ENCODE results near the gene NLRP9.

The NLRP9 gene

DNA sequence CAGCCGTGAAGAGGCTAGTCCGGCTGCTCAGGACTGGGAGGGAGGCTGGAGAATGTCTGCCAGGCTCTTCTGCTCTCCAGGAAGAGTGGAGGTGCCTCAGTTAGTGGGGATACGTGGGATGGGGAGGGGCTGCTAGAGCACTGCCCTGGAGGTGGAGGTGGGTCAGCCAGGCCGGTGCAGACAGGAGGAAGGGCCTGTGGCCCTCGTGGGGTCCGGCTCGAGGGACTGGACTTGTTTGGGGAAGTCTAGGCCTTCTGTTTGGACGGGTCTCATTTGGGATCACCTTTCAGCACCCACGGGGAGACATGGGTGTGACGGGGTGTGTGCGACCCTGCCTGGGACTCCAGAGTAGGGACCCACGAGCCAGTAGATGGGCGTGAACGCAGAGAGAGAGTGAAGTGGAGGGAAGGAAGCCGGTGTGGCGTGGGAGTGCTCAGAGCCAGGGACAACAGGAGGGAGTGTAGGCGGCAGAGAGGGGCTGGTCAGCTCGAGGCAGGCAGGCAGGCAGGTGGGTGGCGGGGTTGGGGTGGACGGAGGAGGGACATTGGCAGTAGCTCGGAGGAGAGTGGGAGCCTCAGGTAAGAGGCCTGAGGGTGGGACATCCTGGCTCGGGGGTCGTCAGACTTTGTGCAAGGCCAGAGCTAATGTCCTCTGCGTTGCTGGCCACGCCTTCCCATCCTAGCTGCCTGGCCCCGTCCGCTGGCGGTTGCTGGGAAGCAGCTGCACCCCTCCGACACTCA is 51.7 kb downstream of the NLRP9 start:
- DNase-seq = no peak

DNA sequence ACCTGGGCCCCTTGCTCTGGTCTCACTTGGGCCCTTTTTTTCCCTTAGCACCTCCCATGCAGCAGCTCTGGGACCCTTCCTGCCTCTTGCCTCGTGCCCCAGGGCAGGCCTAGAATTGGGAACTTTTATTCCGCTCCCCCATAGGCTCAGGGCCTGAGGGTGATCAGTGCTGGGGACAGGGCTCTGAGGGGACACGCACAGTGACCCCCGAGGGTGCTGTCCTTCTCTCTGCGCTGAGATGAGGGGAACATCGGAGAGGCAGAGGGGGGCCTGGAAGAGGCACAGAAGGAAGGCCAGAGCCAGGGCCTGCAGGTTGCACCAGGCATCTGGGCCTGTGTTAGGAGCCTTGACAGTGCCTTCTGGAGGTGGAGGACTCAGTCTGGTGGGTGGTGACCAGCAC is 52.4 kb downstream of the NLRP9 start:
- DNase-seq = no peak

DNA sequence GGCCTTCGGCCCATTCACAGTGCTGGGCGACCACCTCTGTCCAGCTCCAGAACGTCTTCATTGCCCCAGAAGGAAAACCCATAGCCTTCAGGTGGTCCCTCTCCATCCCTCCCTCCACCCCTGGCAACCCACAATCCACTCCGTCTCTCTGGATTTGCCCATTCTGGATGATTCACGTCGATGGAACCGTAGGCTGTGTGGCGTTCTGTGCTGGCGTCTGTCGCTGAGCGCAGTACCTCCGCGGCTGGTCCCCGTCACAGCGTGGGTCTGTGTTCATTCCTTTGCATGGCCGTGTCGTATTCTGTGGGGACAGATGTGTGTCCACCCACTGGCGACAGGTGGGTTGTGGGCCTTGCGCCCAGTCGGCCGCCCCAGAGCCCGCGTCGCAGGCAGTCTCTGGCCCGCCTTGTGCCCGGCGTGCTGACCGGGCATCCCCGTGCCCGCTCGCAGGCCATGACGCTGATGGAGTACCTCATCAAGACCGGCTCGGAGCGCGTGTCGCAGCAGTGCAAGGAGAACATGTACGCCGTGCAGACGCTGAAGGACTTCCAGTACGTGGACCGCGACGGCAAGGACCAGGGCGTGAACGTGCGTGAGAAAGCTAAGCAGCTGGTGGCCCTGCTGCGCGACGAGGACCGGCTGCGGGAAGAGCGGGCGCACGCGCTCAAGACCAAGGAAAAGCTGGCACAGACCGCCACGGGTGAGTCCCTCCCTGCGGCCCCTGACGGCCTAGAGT is 53.1 kb downstream of the NLRP9 start:
- no peak for DNase-seq

DNA sequence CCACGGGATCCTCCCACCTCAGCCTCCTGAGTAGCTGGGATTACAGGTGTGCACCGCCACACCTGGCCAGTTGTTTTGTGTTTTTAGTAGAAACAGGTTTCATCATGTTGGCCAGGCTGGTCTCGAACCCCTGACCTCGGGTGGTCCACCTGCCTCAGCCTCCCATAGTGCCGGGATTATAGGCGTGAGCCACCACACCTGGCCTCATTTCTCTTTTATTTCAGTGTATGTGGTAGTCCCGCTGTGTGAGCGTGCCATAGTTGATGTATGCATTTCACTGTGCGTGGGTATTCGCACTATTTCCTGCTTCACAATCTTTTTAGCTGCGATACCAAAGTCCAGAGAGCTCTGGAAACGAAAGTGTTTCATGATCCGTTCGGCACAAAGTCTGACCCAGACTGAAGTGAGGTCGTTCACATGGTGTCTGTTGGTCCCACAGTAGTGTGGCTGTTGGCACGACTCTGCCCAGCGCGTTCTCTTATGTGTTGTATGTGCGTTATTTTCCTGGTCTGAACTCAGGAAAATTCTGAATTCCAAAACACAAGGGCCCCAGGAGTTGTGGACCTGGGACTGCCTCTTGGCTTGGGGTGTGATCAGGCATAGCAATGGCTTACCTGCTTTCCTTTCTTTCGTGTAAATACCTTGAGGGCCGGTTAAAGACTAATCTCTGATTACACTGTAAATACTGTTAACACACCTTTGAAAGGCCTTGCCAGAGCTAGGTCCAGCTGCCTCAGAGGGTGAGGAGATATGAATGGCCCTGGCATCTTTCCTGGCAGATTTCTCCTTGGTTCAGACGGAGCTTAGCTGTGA is 54.5 kb downstream of the NLRP9 start:
- no peak for DNase-seq

DNA sequence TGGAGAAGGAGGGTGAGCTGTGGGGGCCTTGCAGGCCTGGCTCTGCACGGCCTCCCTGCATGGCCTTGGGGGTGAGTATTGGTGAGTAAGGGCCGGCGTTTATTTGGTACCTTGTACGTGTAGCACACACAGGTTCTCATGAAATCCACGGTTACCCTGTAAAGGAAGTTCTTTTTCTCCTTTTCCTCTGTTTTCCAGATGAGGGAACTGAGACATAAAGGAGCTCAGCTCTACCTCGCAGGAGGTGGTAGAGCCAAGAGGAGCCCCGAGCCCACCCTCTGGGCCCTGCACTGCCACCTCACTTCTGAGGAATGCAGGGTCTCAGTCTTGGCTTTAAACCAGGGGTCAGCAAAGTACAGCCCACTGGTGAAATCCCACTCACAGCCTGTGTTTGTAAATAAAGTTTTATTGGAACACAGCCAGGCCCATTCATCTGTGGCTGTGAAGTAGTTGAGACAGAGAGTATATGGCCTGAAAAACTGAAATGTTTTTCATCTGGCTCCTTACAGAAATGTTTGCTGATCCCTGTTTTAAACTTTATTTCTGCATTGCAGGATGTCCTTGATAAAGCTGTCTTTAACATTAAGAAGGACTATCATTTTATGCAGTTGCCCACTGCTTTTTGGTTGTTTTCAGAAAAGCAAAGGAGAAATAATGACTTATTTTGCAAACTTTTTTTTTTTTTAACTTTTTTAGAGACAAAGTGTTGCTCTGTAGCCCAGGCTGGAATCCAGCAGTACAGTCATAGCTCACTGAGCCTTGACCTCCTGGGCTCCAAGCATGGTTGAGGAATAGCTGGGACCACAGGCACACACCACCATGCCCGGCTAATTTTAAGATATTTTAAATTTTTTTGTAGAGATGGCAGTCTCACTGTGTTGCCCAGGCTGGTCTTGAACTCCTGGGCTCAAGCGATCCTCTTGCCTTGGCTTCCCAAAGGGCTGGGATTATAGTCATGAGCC is 56.8 kb downstream of the NLRP9 start:
- no peak for DNase-seq

DNA sequence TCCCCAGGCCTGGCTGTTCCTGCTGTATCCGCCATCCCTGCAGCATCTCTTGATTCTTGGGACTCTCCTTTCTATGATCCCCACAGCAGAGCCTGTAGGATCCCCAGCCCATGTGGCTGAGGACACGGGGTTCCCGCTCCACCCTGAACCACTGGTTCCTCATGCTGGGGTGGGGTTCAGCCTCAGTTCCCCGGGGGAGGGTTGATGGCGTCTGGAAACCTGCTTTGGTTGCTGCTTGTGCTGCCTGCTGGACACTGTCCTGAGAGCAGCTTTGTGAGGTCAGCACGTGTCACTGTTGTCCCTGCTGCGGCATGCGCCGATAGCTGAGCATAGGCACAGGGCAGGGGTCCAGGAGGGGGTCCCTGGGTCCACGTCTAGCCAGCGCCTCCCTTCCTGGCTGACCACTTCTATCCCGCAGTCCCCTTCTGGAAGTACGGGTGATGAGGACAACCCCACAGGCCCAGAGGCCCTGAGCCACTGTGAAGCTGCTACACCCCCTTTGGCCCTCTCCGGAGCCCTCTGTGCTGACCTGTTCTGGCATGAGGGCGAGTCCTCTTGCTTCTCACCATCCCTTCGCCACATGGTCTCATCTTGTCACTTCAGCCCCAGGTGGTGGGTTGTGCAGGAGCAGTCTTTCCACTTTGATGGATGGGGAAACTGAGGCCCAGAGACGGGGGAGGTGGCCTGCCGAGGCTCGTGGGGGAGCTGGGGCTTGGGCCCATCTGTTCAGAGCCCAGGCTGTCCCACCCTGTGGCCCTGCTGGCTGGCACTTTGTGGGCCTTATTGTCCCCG is 57.7 kb downstream of the NLRP9 start:
- no peak for DNase-seq

DNA sequence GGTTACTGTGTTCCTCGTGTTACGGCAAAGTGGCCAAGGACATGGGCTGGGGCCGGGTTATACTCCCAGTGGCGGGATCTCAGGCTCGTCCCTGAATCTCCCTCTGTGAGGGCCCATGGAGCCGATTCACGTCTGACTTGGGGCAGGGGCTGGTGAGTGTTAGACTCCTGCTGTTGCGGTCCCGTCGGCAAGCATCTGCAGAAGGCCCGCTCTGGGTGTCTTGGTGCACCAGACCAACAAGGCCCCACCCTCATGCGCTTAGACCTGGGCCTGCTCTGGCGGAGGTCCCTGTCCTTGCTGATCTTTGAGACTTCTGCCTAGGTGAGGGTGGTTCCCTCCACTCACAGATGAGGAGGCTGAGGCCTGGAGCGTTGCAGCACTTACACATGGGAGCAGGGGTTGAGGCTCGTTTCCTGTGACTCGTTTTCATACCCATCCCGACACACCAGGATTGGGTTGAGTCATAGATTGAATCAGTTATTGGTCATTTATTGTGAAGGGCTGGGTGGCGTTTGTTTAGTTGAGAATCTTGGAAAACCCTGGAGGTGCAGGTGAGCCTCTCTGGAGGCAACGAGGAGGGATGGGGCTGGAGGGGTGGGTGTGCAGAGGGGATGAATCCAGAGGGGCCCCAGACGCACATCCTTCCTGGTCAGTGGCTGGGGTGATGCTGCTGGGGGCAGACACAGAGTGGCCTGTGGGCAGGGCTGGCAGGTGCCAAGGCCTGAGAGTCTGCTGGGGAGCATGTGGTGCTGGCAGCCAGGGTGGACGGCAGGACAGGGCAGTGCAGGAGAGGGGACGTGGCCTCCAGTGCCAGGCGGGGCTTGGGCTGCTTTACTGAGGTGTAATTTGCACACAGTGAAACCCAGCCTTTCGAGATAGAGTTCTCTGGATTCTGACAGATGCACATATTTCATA is 58.6 kb downstream of the NLRP9 start:
- DNase-seq = no peak

DNA sequence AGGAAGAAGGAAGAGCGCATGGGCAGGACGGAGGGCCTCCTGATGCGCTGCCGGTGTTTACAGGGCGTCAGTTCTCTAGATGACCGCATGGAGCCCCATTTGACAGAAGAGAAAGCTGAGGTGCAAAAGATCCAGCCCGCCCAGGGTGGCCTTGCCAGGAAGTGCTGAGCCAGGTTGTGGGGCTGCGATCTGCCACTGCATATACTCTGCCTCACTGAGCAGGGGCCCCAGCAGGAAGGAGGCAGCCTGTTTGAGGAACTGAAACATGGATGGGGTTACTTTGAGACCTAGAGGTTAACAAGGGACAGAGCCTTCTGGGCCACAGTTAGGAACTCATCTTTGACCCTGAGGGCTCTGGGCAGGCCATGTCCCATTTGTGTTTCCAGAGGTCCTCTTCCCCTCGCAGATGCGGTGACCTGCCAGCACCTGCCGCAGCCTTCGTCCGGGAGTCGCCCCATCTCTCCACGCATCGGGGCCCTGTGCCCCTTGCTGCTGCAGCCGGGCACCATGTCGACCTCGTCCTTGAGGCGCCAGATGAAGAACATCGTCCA is 60.0 kb downstream of the NLRP9 start:
- no peak for DNase-seq

DNA sequence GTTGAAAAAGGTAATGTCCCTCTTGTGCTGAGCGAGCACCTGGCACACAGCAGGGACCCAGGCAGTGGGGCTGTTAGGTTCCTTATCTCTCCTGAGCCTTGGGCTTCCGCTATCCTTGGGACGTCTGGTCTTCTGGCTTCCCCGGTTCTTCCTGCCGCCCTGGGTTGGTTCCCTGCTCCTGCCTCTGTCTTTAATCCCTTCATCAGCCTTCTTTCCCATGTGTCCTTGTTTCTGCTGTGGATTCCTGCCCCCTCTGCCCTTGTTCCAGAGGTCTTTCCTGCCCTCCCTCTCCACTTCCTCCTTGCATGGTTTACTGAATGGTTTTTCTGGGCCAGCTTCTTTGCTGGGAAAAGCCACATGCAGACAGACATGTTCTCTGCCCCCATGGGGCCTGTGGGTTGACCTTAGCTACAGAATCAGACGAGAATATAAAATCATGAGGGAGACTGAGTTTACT is 60.6 kb downstream of the NLRP9 start:
- no peak for DNase-seq

DNA sequence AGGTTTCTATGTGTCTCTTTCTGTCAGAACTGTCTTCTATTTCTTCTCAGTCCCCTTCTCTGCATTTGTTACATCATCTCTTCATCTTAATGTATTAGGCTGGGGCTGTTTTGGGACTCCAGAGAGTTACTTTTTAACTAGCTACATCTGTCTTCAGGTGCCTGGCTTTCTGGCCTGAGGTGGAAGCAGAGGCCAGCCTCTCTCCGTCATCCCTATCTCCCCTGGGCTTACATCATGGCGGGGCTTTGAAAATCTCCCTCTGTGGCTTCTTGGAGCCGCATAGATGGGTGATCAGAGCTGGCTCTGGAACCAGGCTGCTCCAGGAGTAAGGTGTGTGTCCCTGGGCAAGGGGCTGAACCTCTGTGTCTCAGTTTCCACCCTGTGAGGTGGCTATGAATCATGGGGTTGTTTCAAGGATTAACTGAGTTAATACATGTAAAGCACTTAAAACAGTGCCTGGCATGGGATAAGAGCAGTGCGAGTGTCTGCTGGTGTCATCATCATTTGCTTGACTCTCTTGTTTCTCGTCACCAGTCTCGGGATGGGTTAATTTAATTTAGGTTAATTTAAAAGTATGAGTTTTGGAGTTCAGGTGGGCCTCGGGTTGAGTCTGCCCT is 61.2 kb downstream of the NLRP9 start:
- DNase-seq = no peak

DNA sequence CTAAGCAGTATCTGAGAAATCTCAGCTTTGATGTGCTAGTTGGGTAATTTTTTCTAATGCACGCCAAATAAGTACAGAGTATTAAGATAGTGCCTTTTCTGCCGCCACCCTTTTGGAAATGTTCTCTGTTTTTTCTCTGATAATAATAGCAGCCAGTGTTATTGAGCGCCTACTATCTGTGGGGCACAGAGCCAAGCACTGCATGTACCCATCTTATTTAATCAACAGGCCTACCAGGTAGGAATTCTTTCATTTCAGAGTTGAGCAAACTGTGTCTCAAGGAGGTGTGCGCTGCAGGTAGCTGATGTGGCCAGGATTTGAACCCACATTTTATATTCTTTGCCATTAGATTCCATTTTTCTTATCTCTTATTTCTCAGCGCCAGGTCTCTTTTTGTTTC is 61.8 kb downstream of the NLRP9 start:
- no peak for DNase-seq

DNA sequence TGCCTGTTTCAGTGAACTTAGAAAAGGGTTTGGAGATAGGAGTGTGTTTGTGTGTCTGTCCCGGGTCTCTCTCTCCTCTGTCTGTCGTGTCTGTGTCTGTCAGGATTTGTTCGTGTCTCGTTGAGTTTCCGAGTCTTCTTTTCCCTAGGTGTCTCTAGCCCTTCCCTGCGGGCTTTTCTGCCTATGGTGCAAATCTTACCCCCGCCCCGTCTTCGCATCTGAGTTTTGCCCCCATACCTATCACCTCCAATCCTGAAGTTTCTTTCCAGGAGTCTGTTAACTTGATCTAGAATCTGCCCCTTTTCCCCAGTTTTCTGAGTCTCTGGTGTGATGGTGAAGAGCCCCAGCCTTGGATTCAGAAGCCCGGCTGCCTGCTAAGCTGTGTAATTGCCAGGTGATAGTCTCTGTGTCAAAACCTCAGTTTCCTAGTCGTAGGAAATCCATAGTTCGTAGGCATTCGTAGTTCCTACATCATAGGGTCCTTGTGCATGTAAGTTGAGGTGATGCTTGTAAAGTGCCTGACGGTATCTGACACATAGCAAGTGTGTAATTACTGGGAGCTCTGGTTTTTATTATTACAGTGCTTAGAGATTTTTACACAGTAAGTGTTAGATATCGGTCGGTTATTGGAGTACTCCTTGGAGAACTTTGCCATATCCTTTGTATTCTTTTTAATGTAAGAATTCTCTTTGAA is 62.4 kb downstream of the NLRP9 start:
- DNase-seq = no peak

DNA sequence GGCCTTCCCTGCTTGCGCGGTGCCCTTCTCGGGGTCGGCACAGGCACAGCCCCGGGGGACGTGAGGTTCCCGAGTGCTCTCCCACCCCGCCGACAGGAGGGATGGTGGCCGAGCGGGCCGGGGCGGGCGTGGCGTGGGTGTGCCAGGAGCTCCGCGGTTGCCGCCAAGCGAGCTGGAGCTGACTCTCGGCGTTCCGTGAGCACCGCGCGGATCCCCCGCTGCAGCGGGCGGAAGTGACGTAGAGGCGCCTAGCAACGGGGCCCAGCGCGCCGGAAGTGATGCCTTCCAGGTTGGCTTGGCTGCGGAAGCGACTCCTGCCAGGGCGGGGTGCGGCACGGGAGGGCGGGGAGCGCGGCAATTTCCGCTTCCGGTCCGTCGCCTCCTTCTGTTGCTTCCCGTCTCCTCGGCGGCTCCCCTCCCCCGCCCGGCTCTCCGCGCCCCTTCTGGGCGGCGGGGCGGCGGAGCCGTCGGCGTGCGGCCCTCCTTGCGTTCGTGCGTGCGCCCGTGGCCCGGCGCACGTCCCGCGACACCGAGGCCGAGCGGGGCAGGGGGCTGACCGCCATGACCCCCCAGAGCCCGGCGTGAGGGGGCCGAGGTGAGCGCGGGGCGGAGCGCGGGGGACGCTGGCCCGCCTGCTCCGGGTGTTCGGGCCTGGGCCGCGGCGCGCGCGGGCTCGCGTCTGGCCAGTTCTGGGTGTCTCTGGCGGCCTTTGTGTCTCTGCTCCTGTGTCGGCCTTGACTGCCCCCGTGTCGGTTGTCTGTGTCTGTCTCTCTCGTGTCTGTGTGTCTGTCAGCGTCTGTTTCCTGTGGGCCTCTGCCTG is 63.2 kb downstream of the NLRP9 start, which contains the start of gene EPN1:
Gene EPN1 (plus strand): TSS at position 386 of the 820 bp plus-strand sequence. CDS start 3,402 bp downstream, outside the sequence.
- DNase-seq = peak; percentile 95

DNA sequence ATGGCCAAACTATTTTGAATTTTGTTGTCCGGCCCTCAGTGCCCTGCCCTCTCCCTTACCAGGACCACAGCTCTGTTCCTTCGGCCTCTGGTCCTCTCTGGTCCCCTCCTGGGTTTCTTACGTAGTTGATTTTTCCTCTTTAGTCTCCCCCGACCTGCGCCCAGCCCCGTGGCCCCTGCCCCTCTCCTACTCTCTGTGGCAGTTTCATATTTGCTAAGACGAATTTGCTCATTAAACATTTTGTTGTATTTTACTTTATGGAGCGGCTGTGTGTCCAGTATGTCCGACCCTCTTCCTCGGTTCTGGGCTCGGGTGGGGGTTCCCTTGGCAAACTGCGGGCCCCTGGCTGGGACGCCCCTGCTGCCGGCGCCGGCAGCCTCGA is 63.8 kb downstream of the NLRP9 start:
- no peak for DNase-seq

DNA sequence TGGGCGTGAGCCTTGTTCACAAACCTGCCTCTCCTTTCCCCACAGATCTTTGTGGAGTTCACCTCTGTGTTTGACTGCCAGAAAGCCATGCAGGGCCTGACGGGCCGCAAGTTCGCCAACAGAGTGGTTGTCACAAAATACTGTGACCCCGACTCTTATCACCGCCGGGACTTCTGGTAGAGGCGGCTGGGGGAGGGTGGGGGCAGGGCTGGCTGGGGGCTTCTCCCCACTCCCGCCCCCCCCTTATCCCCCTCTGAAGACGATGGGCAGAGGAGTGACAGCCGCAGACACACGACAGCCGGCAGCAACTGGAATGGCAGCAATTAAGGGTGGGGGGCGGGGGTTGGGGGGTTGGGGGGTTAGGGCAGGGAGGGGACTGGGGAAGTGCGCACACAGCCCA is 64.3 kb downstream of the NLRP9 start:
- no peak for DNase-seq

DNA sequence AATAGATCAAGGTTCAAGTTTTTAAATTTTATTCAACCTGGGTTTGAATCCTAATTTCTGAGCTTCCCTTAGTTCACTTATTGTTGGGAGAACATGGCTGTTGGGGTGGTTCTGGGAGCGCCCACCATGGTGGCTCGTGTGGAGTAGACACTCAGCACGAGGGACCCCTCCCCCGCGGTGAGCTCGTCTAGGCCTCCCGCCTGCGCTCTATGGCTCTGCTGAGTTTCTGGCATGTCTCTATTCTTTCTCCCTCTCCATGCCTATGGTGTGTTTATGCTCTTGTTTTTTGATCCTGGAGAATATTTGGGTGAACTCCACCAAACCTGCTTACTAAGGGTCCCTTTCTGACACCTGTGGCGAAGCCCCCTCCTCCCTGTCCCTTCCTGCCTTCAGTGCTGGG is 64.7 kb downstream of the NLRP9 start:
- DNase-seq = no peak

DNA sequence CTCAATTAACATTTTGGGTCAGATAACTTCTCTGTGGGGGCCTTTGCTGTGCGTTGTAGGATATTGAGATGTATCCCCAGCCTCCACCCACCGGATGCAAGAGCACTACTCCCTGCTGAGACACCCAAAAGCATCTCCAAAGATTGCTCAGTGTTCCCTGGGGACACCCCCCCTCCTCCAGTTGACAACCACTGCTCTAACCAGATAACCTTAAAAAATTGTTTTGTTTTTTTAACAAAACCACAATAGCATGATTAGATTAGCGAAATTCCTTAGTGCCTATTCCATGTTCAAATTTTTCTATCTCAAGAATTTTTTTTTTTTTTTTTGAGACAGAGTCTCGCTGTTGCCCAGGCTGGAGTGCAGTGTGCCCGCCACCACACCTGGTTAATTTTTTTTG is 65.8 kb downstream of the NLRP9 start:
- DNase-seq = no peak

DNA sequence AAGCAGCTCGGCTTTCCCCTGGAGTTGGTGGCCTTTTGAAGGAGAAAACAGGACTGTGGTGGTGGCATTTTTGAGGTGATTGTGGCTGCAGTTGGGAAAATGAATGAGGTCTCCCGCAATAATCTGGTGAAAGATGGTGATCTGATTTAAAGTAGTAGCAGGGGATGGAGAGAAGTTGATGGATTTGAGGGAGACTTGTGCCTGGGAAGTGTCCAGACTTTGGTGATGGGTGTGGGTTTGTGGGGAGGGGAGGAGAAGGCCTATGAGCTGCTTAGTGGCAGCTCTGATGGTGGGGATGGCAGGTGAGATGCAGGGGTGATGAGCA is 67.2 kb downstream of the NLRP9 start:
- no peak for DNase-seq
